ENCODE measurements around the gene AGAP3.

DNA sequence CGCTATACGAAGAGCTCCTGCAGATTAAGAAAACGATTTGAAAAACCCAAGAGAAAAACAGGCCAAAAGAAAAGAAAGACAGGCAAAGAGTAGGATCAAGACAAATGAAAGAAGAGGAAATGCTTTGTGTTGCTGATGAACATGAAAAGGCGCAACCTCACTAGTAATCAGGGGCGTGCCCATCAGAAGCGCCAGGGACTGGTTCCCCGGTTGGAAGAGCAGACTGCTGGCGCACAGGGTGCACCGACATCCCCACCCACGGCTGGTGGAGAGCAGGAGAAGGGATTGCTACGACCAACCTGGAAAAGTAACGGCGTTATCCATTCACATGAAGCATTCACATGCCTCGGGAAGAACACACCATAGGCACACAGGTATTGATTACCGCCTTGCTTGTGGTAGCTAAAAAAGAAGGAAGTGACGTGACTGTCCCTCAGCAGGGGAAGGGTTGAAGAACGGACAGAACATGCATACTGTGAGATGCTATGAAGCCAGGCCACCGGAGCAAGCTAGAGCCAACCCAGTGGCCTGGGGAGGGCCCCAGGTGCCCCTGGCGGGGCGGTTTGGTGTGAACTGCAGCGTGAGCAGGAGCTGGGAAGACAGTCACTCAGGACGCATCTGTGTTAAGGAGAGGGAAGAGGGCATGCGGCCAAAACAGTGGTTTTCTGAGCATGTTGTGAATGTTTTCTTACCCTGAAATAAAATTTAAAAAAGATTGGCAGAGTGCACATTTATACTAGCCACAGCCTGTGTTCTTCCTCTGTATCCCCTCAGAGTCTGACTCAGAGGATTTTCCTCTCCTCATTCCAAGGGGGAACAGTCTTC is 18.3 kb downstream of the AGAP3 start:
- TF ChIP-seq POLR2A (IDR thresholded peaks at IDR 0.05) = no peak
- TF ChIP-seq, protein P1, sequence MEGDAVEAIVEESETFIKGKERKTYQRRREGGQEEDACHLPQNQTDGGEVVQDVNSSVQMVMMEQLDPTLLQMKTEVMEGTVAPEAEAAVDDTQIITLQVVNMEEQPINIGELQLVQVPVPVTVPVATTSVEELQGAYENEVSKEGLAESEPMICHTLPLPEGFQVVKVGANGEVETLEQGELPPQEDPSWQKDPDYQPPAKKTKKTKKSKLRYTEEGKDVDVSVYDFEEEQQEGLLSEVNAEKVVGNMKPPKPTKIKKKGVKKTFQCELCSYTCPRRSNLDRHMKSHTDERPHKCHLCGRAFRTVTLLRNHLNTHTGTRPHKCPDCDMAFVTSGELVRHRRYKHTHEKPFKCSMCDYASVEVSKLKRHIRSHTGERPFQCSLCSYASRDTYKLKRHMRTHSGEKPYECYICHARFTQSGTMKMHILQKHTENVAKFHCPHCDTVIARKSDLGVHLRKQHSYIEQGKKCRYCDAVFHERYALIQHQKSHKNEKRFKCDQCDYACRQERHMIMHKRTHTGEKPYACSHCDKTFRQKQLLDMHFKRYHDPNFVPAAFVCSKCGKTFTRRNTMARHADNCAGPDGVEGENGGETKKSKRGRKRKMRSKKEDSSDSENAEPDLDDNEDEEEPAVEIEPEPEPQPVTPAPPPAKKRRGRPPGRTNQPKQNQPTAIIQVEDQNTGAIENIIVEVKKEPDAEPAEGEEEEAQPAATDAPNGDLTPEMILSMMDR (IDR thresholded peaks at IDR 0.05) = no peak

Data from testis (tissue), 2 donors.